ENCODE data around the gene IRX6. TPM values are rescaled to one million over a fixed set of nuclear protein-coding genes. Genes with fewer than 3 reads are reported as not detected.

Gene IRX6
- total and polyA plus RNA-seq, 2 of the 8 experiments (the other 6 are each of a cell fraction or from before 2014, with no cell fraction given): 0.61 TPM; not detected in 1

DNA sequence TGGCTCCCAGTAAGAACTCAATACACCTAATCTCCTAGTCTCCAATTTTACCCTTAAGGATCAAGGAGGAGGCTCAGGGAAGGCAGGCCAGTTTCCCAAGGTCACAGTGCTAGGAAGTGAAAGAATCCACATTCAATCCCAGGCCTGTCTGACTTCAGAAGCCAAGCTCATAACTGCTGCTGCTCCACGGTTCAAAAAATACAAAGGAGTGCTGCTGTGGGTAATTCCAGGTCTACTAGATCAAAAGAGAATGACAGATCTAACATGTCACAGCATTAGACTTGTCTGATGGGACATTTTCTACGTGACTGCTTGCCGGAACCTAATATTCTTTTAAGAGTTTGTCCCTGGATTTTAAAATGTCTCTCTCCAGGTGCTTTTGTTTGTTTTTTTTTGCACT is 48.8 kb upstream of the IRX6 start:
- H3K4me1 ChIP-seq (replicated peaks in 1 of 4; ENCODE audit: control insufficient read depth in 3 of 4, insufficient read depth in 4 of 4, low read length in 3 of 4): peaks cover 0 to 4% (median 0%) of the 10 kb centered on the region in 4 experiments; a peak in 1 of 7 replicates
- ChIA-PET CTCF (ENCODE audit: partially characterized antibody) (interaction anchor here (0.6 to 1.1 kb wide), 2 partner anchors 99 to 747 kb away, joined by 3 read pairs; no protein-coding TSS in a partner anchor), POLR2A (ENCODE audit: partially characterized antibody) (no interaction called here)
- H2AK5ac ChIP-seq (ENCODE audit: low read depth, low read length): no peak overlapping the region
- no peaks in the 10 kb centered on the region for H3K36me3 ChIP-seq (ENCODE audit: control insufficient read depth in 2 of 4, insufficient read depth in 4 of 4, low read length in 3 of 4)
- no peak overlapping the region for H2AFZ ChIP-seq (ENCODE audit: low read length)
- H3K14ac ChIP-seq (ENCODE audit: insufficient read length): no peak overlapping the region
- no peaks in the 10 kb centered on the region for H3K79me2 ChIP-seq (ENCODE audit: control insufficient read depth in 1 of 2, insufficient read depth in 2 of 2, low read length in 2 of 2)
- H4K8ac ChIP-seq (ENCODE audit: extremely low read depth, insufficient read depth, low read length): no peak overlapping the region
- FAIRE-seq (no peak), DNase-seq (ENCODE audit: low read depth in 1 of 2, low spot score in 2 of 2) (no peak)
- H3K23me2 ChIP-seq (ENCODE audit: low read depth, low read length): no peaks in the 10 kb centered on the region
- H3K18ac ChIP-seq (ENCODE audit: extremely low read depth, low read length): no peak overlapping the region
- H3K56ac ChIP-seq (replicated peaks; ENCODE audit: insufficient read length, low read depth, low read length): no peak overlapping the region
- no peaks in the 10 kb centered on the region for H4K20me1 ChIP-seq (replicated peaks in 1 of 2; ENCODE audit: control insufficient read depth in 1 of 2, insufficient read depth in 2 of 2, low read length in 2 of 2)
- H3K23ac ChIP-seq (ENCODE audit: insufficient read length): no peak overlapping the region
- 89% methylated on average over 3 of the region's 3 CpGs; no CpG with 5 or more reads in 1 of the 2 experiments for WGBS, 2 experiments (ENCODE audit: extremely low coverage in 1 of 2, insufficient coverage in 1 of 2, insufficient read length in 1 of 2, insufficient replicate concordance in 2 of 2, low coverage in 1 of 2, low lambda C conversion rate in 2 of 2, missing lambda C conversion rate in 1 of 2)
- no peak overlapping the region for H2BK120ac ChIP-seq (replicated peaks; ENCODE audit: low read depth, low read length)
- no peaks in the 10 kb centered on the region for H3K27me3 ChIP-seq (replicated peaks in 1 of 4; ENCODE audit: control insufficient read depth in 3 of 4, extremely low read depth in 1 of 4, insufficient read depth in 3 of 4, low read length in 3 of 4)
- no peak overlapping the region for H3K4me3 ChIP-seq (ENCODE audit: extremely low read depth in 1 of 4, insufficient read depth in 2 of 4, low read depth in 3 of 4, low read length in 4 of 4)
- no peak overlapping the region for H2BK20ac ChIP-seq (ENCODE audit: low read length)
- no peak overlapping the region for H4K91ac ChIP-seq (replicated peaks; ENCODE audit: insufficient read length, low read length)
- H3K27ac ChIP-seq (ENCODE audit: low read depth, low read length): no peak overlapping the region
- H2BK12ac ChIP-seq (ENCODE audit: low read depth, low read length): no peak overlapping the region
- no peak overlapping the region for H2BK5ac ChIP-seq (ENCODE audit: low read depth, low read length)
- no peak overlapping the region for H4K5ac ChIP-seq (ENCODE audit: insufficient read length, low read depth, low read length)
- H2BK15ac ChIP-seq (ENCODE audit: low read length): no peak overlapping the region
- H3K9ac ChIP-seq (replicated peaks in 1 of 4; ENCODE audit: extremely low read depth in 1 of 4, low read depth in 3 of 4, low read length in 3 of 4): no peak overlapping the region
- H3K79me1 ChIP-seq (ENCODE audit: low read depth, low read length): no peaks in the 10 kb centered on the region
- no peaks in the 10 kb centered on the region for H3K9me3 ChIP-seq (ENCODE audit: insufficient read depth in 2 of 2, low read depth in 1 of 2, low read length in 1 of 2)
- no peak overlapping the region for H3K4ac ChIP-seq (replicated peaks; ENCODE audit: insufficient read length, low read depth, low read length)
- H3K4me2 ChIP-seq (ENCODE audit: insufficient read depth in 1 of 2, low read depth in 2 of 2, low read length in 2 of 2): no peak overlapping the region
- TF ChIP-seq RXRA (IDR thresholded peaks at IDR 0.05; ENCODE audit: insufficient read depth, low read depth, low read length) (no peak), EZH2 (IDR thresholded peaks at IDR 0.05; ENCODE audit: low read depth, low read length, severe bottlenecking) (no peak), TAF1 (IDR thresholded peaks at IDR 0.05; ENCODE audit: low read depth, low read length) (no peak), CTBP2 (IDR thresholded peaks at IDR 0.05; ENCODE audit: borderline replicate concordance, insufficient read depth, insufficient read length, low read length) (no peak), POU5F1 (IDR thresholded peaks at IDR 0.05; ENCODE audit: low read depth, low read length) (no peak), ATF3 (IDR thresholded peaks at IDR 0.05; ENCODE audit: insufficient read depth, low read depth, low read length) (no peak), TEAD4 (IDR thresholded peaks at IDR 0.05; ENCODE audit: low read depth, low read length) (no peak), MAX (IDR thresholded peaks at IDR 0.05) (no peak), KDM1A (IDR thresholded peaks at IDR 0.05; ENCODE audit: borderline replicate concordance, low read length) (no peak), BRCA1 (IDR thresholded peaks at IDR 0.05; ENCODE audit: low read depth, low read length) (no peak), JUND (IDR thresholded peaks at IDR 0.05; ENCODE audit: low read length) (no peak), SP4 (IDR thresholded peaks at IDR 0.05; ENCODE audit: low read length) (no peak), TBP (IDR thresholded peaks at IDR 0.05; ENCODE audit: low read depth, low read length) (no peak), GTF2F1 (IDR thresholded peaks at IDR 0.05; ENCODE audit: borderline replicate concordance, low read depth, low read length) (no peak)
